Caco-2 (cell line): ENCODE results near the gene ZNF619. TPM values are rescaled to one million over a fixed set of nuclear protein-coding genes. Genes with fewer than 3 reads are reported as not detected.

Experiments used
- Bru-seq: library from RNA; stranded (reverse); fragments of 400-500 nt; gene quantifications from one replicate; lab custom pipeline; 2021; lab: Mats Ljungman, UMichigan
- BruChase-seq, 2 experiments: library from RNA; stranded (reverse); fragments of 400-500 nt; gene quantifications; one replicate each; lab custom pipeline; 2021; lab: Mats Ljungman, UMichigan
- BruUV-seq: library from RNA; stranded (reverse); fragments of 400-500 nt; replicated peaks from 2 replicates; lab custom pipeline; 2021; lab: Mats Ljungman, UMichigan
- CTCF ChIA-PET: fragments of 300-600 bp; sonication (Branson Sonifier 250); formaldehyde crosslinking; loops from one replicate; lab custom pipeline; 2022; ENCODE audit warnings: antibody characterized with exemption; lab: Charles Lee
- POLR2A ChIA-PET: fragments of 300-600 bp; sonication (Branson Sonifier 250); formaldehyde crosslinking; loops from one replicate; lab custom pipeline; 2022; ENCODE audit warnings: antibody characterized with exemption; lab: Charles Lee
- DNase-seq, 2 experiments: peaks; one replicate each; pipeline versions ENCODE4 v3.0.0 to v3.0.0-alpha.2; 2020 to 2022
- H3K27me3 ChIP-seq: replicated peaks from 2 replicates; pipeline ENCODE4 v1.6.0; 2011; ENCODE audit warnings: low read length; ENCODE audit not compliant: control insufficient read depth, insufficient read depth
- H3K36me3 ChIP-seq: 2 replicates; pipeline ENCODE4 v1.5.1; 2011; ENCODE audit warnings: low read length; ENCODE audit not compliant: control insufficient read depth, insufficient read depth
- H3K4me1 ChIP-seq: fragments of 250-450 bp; sonication (Bioruptor Pico); 2 replicates; pipeline ENCODE4 v1.5.1; 2020; ENCODE audit warnings: mild to moderate bottlenecking
- H3K4me3 ChIP-seq: 2 replicates; pipeline ENCODE4 v1.5.1; 2011; ENCODE audit warnings: low read depth, mild to moderate bottlenecking, control low read depth, low read length
- H3K9me3 ChIP-seq: fragments of 250-450 bp; sonication (Bioruptor Pico); 2 replicates; pipeline ENCODE4 v1.5.1; 2020; ENCODE audit warnings: mild to moderate bottlenecking, moderate library complexity
- H3K27ac Mint-ChIP-seq: one replicate; pipeline ENCODE4 v1.8.0; 2022; ENCODE audit warnings: mixed read lengths; ENCODE audit not compliant: unreplicated experiment
- H3K27me3 Mint-ChIP-seq: one replicate; pipeline ENCODE4 v1.8.0; 2022; ENCODE audit warnings: mixed read lengths; ENCODE audit not compliant: insufficient read depth, unreplicated experiment
- H3K36me3 Mint-ChIP-seq: one replicate; pipeline ENCODE4 v1.8.0; 2022; ENCODE audit warnings: mild to moderate bottlenecking, mixed read lengths; ENCODE audit not compliant: insufficient read depth, unreplicated experiment
- H3K4me1 Mint-ChIP-seq: one replicate; pipeline ENCODE4 v1.8.0; 2022; ENCODE audit warnings: low read depth, mixed read lengths; ENCODE audit not compliant: unreplicated experiment
- H3K4me3 Mint-ChIP-seq: one replicate; pipeline ENCODE4 v1.8.0; 2022; ENCODE audit warnings: mild to moderate bottlenecking, moderate library complexity, mixed read lengths; ENCODE audit not compliant: unreplicated experiment
- H3K9me3 Mint-ChIP-seq: one replicate; pipeline ENCODE4 v1.8.0; 2022; ENCODE audit warnings: mixed read lengths; ENCODE audit not compliant: unreplicated experiment
- CTCF ChIP-seq, 2 experiments: fragments of 200-600 bp in 1 of 2; IDR thresholded peaks; 1 replicate in 1 of 2; 2 replicates in 1 of 2; pipeline versions ENCODE4 v1.5.1 to v1.8.0; 2011 to 2022; ENCODE audit warnings: antibody characterized with exemption in 1 of 2, control low read depth in 1 of 2, inconsistent platforms in 1 of 2, low read depth in 1 of 2, low read length in 1 of 2, mild to moderate bottlenecking in 1 of 2, moderate library complexity in 1 of 2; ENCODE audit not compliant: insufficient read depth in 1 of 2, severe bottlenecking in 1 of 2, unreplicated experiment in 1 of 2
- intact Hi-C: fragments of 100-400 bp; cut with micrococcal nuclease; formaldehyde crosslinking; loops from one replicate; pipeline ENCODE4 v1.10.0; 2022; ENCODE audit not compliant: unreplicated experiment
- long read RNA-seq: library from polyadenylated mRNA; stranded (forward); transcript quantifications from one replicate; pipeline ENCODE4 v2.0.0, GENCODE V29; 2022
- total RNA-seq: library from RNA; stranded (reverse); gene quantifications from 2 replicates; pipeline ENCODE4 v1.2.3, GENCODE V29; 2022

Gene ZNF619
- total RNA-seq (4.9 and 6.8 TPM in 2 replicates), Bru-seq, nascent RNA (percentile 63 among the genes with signal in this experiment), BruChase-seq, experiment 1, labeled RNA remaining after a 2-hour chase (percentile 63 among the genes with signal in this experiment), BruChase-seq, experiment 2, labeled RNA remaining after a 6-hour chase (percentile 55 among the genes with signal in this experiment)
- long read RNA-seq, partial matches to known transcripts = 0 of 1 reads
- long read RNA-seq, other reads (novel, unspliced or antisense) = 1 of 1 reads

DNA sequence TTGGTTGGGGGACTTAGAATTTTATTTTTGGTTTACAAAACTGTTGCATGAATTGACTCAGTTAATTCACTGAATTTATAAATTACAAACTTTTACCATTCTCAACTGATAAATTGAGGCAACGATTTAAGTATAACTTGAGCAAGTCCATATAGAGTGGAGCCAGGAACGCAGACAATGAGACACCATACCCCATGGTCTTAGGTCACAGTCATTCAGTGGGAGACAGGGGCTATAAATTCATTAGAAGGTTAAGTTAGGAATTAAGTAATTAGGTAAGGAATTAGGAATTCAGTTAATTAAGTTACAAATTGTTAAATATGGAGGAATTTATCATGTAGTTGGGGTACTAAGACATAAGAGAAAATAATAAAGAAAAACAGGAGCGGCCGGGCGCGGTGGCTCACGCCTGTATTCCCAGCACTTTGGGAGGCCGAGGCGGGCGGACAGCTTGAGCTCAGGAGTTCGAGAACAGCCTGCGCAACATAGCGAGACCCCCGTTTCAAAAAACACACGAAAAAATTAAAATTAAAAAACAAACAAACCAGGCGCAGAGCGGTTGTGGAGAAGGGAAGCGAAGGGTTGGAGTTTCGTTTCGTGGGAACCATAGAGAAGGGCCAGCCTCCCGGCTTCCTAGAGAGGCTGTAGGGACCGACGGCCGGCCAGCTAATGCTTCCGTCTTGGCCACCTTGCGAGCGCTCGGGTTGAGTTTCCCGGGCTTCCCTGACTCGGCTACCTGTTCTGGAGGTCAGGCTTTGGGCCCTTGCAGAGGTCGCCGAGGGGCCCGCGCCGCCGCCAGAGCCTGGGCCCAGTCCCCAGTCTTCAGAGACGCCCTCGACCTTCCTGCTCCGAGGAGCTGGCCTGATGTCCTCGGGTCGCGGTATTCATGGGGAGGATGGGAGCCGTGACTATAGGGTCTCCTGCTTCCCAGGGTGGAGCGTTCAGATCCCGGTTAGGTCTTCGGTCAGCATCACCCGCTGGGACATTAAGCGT, at the start of gene ZNF619:
Gene ZNF619 (plus strand): TSS at position 645 of the 993 bp plus-strand sequence. CDS start 858 bp downstream, outside the sequence.
- Mint-ChIP-seq H3K9me3 (no peaks in the 10 kb centered on the region), H3K27ac (peak within 1 kb of the TSS; percentile 88), H3K27me3 (no peaks in the 10 kb centered on the region), H3K4me1 (peaks cover 10% of the 10 kb centered on the region), H3K4me3 (peak within 1 kb of the TSS; percentile 81), H3K36me3 (no peaks in the 10 kb centered on the region)
- DNase-seq = peak; percentile 71
- Histone ChIP-seq H3K27me3 (no peaks in the 10 kb centered on the region), H3K9me3 (no peaks in the 10 kb centered on the region), H3K4me1 (peaks cover 3% of the 10 kb centered on the region; the same call in 1 of the 2 replicates), H3K4me3 (peak within 1 kb of the TSS; percentile 54), H3K36me3 (no peaks in the 10 kb centered on the region)
- CTCF ChIA-PET = interaction anchor here (1.9 kb wide), 1 partner anchor 29 kb away, joined by 12 read pairs; the partner anchor contains the start of gene ZNF620
- intact Hi-C loops = loop anchor here (2.0 kb wide), 3 partner anchors 20 to 48 kb away; partner anchors contain the start of genes ZNF620 and ZNF621
- no TSS peak for BruUV-seq
- no peak for TF ChIP-seq CTCF (IDR thresholded peaks at IDR 0.05; ENCODE audit: insufficient read depth in 1 of 2, low read depth in 1 of 2, low read length in 1 of 2, severe bottlenecking in 1 of 2, unreplicated experiment in 1 of 2)
- POLR2A ChIA-PET = interaction anchor here (0.6 to 1.2 kb wide), 4 partner anchors 13 to 168 kb away, joined by 3 to 8 read pairs (median 4); partner anchors contain the start of genes EIF1B, RPL14 and ZNF620

DNA sequence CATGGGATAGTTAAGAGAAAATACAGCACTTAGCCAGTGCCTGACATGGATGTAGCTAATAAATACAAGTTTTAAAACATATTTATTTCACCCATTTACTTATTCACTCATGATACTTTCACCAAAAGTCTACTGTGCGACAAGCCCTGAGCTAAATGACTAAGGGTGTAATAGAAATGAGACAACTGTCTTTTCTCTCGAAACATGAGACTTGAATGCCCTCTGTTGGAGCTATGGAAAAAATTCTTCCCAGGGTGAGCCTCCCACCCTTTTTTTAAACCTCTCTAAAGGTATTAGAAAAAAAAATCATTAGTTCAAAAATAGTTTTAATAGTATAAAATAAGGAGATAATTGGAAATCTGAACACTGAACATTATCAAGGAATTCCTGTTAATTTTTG, 44.1 kb upstream of the ZNF619 start:
- ChIA-PET CTCF (interaction anchor here (0.5 to 1.1 kb wide), 3 partner anchors 68 to 110 kb away, joined by 3 to 12 read pairs (median 3); no protein-coding TSS in a partner anchor), POLR2A (interaction anchor here (0.6 kb wide), 1 partner anchor 99 kb away, joined by 4 read pairs; no protein-coding TSS in a partner anchor)
- no peak for DNase-seq
- intact Hi-C loops = loop anchor here (1.0 kb wide), 1 partner anchor 105 kb away; no protein-coding TSS in a partner anchor
- H3K36me3 ChIP-seq = no peaks in the 10 kb centered on the region
- no peaks in the 10 kb centered on the region for H3K9me3 ChIP-seq
- peak in 1 of 2 experiments; percentile 25 for TF ChIP-seq CTCF (IDR thresholded peaks at IDR 0.05; ENCODE audit: insufficient read depth in 1 of 2, low read depth in 1 of 2, low read length in 1 of 2, severe bottlenecking in 1 of 2, unreplicated experiment in 1 of 2)
- BruUV-seq = no TSS peak
- H3K4me1 Mint-ChIP-seq = no peaks in the 10 kb centered on the region
- no peak overlapping the region for H3K4me3 Mint-ChIP-seq
- peaks cover 11% of the 10 kb centered on the region for H3K27me3 Mint-ChIP-seq
- no peak overlapping the region for H3K27ac Mint-ChIP-seq
- H3K27me3 ChIP-seq = no peaks in the 10 kb centered on the region
- H3K9me3 Mint-ChIP-seq = no peaks in the 10 kb centered on the region
- no peaks in the 10 kb centered on the region for H3K4me1 ChIP-seq
- no peaks in the 10 kb centered on the region for H3K36me3 Mint-ChIP-seq
- no peak overlapping the region for H3K4me3 ChIP-seq

DNA sequence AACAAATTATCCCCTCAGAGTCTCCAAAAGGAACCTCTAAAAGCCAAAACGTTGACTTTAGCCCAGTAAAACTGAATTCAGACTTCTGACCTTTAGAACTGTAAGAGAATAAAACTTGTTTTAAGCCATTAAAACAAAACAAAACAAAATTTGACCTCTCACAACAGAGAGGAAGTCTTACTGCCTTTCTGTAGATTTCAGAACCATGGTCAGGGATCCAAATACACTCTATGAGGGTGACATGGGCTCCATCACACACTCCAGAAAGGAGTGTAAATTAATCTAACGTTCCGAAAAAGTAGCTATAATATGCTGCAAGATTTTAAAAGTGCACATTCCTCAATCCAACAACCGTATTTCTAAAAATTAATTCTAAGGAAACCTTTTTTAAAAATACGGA, 39.0 kb upstream of the ZNF619 start:
- Histone ChIP-seq H3K27me3 (no peaks in the 10 kb centered on the region), H3K9me3 (no peaks in the 10 kb centered on the region), H3K4me3 (no peak overlapping the region), H3K36me3 (no peaks in the 10 kb centered on the region), H3K4me1 (no peaks in the 10 kb centered on the region)
- H3K9me3 Mint-ChIP-seq = no peaks in the 10 kb centered on the region
- no peak for TF ChIP-seq CTCF (IDR thresholded peaks at IDR 0.05; ENCODE audit: insufficient read depth in 1 of 2, low read depth in 1 of 2, low read length in 1 of 2, severe bottlenecking in 1 of 2, unreplicated experiment in 1 of 2)
- CTCF ChIA-PET = no interaction called here
- POLR2A ChIA-PET = no interaction called here
- intact Hi-C loops = no loop called here
- DNase-seq = no peak
- H3K27me3 Mint-ChIP-seq = peaks cover 8% of the 10 kb centered on the region
- H3K27ac Mint-ChIP-seq = no peak overlapping the region
- no TSS peak for BruUV-seq
- no peaks in the 10 kb centered on the region for H3K36me3 Mint-ChIP-seq
- no peak overlapping the region for H3K4me3 Mint-ChIP-seq
- H3K4me1 Mint-ChIP-seq = no peaks in the 10 kb centered on the region
